Measurements from ENCODE around the gene TLE1.

DNA sequence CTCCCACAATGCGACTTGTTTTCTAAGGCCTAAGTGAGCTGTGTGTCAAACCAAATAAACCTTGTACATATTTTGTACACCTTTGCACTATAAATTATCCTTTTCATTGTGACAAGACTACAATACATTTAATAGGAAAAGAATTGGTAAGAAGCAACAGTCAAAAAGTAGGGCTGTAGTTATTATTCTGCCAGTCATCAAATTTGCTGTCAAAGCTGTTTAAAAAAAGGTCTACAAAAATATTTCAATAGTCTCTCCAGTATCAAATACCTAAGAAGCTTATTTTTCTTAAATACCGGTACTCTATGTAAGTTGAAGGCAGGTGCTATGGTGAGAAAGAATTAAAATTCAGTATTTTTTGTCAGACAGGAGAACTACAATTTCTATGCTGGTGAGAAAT is 40.5 kb downstream of the TLE1 start:
- TF ChIP-seq, protein P1, sequence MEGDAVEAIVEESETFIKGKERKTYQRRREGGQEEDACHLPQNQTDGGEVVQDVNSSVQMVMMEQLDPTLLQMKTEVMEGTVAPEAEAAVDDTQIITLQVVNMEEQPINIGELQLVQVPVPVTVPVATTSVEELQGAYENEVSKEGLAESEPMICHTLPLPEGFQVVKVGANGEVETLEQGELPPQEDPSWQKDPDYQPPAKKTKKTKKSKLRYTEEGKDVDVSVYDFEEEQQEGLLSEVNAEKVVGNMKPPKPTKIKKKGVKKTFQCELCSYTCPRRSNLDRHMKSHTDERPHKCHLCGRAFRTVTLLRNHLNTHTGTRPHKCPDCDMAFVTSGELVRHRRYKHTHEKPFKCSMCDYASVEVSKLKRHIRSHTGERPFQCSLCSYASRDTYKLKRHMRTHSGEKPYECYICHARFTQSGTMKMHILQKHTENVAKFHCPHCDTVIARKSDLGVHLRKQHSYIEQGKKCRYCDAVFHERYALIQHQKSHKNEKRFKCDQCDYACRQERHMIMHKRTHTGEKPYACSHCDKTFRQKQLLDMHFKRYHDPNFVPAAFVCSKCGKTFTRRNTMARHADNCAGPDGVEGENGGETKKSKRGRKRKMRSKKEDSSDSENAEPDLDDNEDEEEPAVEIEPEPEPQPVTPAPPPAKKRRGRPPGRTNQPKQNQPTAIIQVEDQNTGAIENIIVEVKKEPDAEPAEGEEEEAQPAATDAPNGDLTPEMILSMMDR (conservative IDR thresholded peaks at IDR 0.05): no peak
- no peak for TF ChIP-seq ZFX (IDR thresholded peaks at IDR 0.05)
